ENCODE measurements around the gene FLT4.
A peak's percentile ranks its signal among the peaks of the same experiment; 100 is the strongest.

The FLT4 gene

GRCh38 chr5:180608572-180609310 lies 40.7 kb downstream of the FLT4 start:
- TF ChIP-seq CREB1 (IDR thresholded peaks at IDR 0.05; ENCODE audit: low read depth): no peak
- TF ChIP-seq CEBPB (IDR thresholded peaks at IDR 0.05): no peak
- TF ChIP-seq EGR1 (IDR thresholded peaks at IDR 0.05): no peak
- TF ChIP-seq MAX (IDR thresholded peaks at IDR 0.05): no peak
- TF ChIP-seq YY1 (IDR thresholded peaks at IDR 0.05; ENCODE audit: low read depth): no peak
- no peak for TF ChIP-seq TCF12 (IDR thresholded peaks at IDR 0.05; ENCODE audit: low read depth)
- no peak for TF ChIP-seq ZBTB7A (IDR thresholded peaks at IDR 0.05; ENCODE audit: low read depth)
- TF ChIP-seq, protein P1, sequence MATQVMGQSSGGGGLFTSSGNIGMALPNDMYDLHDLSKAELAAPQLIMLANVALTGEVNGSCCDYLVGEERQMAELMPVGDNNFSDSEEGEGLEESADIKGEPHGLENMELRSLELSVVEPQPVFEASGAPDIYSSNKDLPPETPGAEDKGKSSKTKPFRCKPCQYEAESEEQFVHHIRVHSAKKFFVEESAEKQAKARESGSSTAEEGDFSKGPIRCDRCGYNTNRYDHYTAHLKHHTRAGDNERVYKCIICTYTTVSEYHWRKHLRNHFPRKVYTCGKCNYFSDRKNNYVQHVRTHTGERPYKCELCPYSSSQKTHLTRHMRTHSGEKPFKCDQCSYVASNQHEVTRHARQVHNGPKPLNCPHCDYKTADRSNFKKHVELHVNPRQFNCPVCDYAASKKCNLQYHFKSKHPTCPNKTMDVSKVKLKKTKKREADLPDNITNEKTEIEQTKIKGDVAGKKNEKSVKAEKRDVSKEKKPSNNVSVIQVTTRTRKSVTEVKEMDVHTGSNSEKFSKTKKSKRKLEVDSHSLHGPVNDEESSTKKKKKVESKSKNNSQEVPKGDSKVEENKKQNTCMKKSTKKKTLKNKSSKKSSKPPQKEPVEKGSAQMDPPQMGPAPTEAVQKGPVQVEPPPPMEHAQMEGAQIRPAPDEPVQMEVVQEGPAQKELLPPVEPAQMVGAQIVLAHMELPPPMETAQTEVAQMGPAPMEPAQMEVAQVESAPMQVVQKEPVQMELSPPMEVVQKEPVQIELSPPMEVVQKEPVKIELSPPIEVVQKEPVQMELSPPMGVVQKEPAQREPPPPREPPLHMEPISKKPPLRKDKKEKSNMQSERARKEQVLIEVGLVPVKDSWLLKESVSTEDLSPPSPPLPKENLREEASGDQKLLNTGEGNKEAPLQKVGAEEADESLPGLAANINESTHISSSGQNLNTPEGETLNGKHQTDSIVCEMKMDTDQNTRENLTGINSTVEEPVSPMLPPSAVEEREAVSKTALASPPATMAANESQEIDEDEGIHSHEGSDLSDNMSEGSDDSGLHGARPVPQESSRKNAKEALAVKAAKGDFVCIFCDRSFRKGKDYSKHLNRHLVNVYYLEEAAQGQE (IDR thresholded peaks at IDR 0.05; ENCODE audit: low read depth): no peak
- TF ChIP-seq TEAD4 (IDR thresholded peaks at IDR 0.05): no peak
- no peak for TF ChIP-seq EP300 (IDR thresholded peaks at IDR 0.05; ENCODE audit: borderline replicate concordance)
- no peak for TF ChIP-seq FOXM1 (IDR thresholded peaks at IDR 0.05; ENCODE audit: borderline replicate concordance, low read depth)

- TF ChIP-seq USF1 (IDR thresholded peaks at IDR 0.05) (0 out of 2 replicates have a peak, but pooled peaks have one; percentile 35), MAX (IDR thresholded peaks at IDR 0.05) (no peak)
These were observed 41.4 kb downstream of the FLT4 start for GRCh38 chr5:180607861-180608571.

GRCh38 chr5:180606215-180606785 lies 43.1 kb downstream of the FLT4 start:
- TF ChIP-seq MAX (IDR thresholded peaks at IDR 0.05) (no peak), TEAD4 (IDR thresholded peaks at IDR 0.05) (no peak), USF1 (IDR thresholded peaks at IDR 0.05) (no peak), EGR1 (IDR thresholded peaks at IDR 0.05) (no peak), NFIC (IDR thresholded peaks at IDR 0.05) (no peak), TAF1 (IDR thresholded peaks at IDR 0.05; ENCODE audit: low read depth) (no peak), RAD21 (IDR thresholded peaks at IDR 0.05; ENCODE audit: low read depth) (no peak), YY1 (IDR thresholded peaks at IDR 0.05; ENCODE audit: low read depth) (no peak), TCF12 (IDR thresholded peaks at IDR 0.05; ENCODE audit: low read depth) (no peak), ZBTB7A (IDR thresholded peaks at IDR 0.05; ENCODE audit: low read depth) (no peak), CREB1 (IDR thresholded peaks at IDR 0.05; ENCODE audit: low read depth) (no peak), FOXM1 (IDR thresholded peaks at IDR 0.05; ENCODE audit: borderline replicate concordance, low read depth) (no peak), EP300 (IDR thresholded peaks at IDR 0.05; ENCODE audit: borderline replicate concordance) (no peak), CEBPB (IDR thresholded peaks at IDR 0.05) (no peak)
- TF ChIP-seq, protein P1 (IDR thresholded peaks at IDR 0.05; ENCODE audit: low read depth): no peak

DNA sequence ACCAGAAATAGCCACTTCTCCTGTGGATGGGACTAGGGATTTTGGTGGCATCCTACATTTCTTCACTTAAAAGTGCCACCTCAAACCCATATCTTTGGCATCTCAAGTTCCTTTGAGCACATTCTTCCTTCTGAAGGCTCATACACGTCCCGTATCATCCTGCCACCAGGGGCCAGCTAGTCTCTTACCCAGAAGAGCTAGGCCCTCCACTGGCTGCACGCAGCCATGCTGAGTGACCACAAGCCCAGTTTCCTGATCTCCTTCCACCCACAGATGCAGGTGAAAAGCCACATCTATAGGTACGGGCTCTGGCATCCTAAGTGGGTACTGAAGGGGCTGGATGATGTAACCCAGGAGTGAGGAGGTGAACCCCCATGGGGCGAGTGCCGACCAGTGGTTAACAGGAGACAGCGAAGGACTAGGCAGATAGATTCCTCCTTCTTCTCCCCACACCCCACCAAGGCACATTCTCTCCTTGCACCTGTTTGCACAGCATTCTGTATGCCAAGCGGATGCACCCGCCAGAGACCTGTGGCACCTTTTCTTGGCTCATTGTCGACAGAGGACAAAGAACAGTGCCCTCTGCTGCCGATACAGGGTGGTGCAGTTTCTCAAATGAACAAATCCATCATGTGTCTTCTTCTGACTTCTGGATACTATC lies 43.7 kb downstream of the FLT4 start:
- TF ChIP-seq TCF12 (IDR thresholded peaks at IDR 0.05; ENCODE audit: low read depth) (no peak), EP300 (IDR thresholded peaks at IDR 0.05; ENCODE audit: borderline replicate concordance) (no peak), CEBPB (IDR thresholded peaks at IDR 0.05) (no peak), NFIC (IDR thresholded peaks at IDR 0.05) (no peak), RAD21 (IDR thresholded peaks at IDR 0.05; ENCODE audit: low read depth) (peak; percentile 62)

GRCh38 chr5:180604271-180604670 lies 45.1 kb downstream of the FLT4 start:
- TF ChIP-seq USF1 (IDR thresholded peaks at IDR 0.05) (no peak), TCF12 (IDR thresholded peaks at IDR 0.05; ENCODE audit: low read depth) (no peak), TEAD4 (IDR thresholded peaks at IDR 0.05) (no peak), NFIC (IDR thresholded peaks at IDR 0.05) (no peak), ZBTB7A (IDR thresholded peaks at IDR 0.05; ENCODE audit: low read depth) (no peak), MAX (IDR thresholded peaks at IDR 0.05) (no peak), EP300 (IDR thresholded peaks at IDR 0.05; ENCODE audit: borderline replicate concordance) (no peak), FOXM1 (IDR thresholded peaks at IDR 0.05; ENCODE audit: borderline replicate concordance, low read depth) (no peak), TAF1 (IDR thresholded peaks at IDR 0.05; ENCODE audit: low read depth) (no peak), CEBPB (IDR thresholded peaks at IDR 0.05) (no peak), EGR1 (IDR thresholded peaks at IDR 0.05) (no peak), CREB1 (IDR thresholded peaks at IDR 0.05; ENCODE audit: low read depth) (no peak)

All from Ishikawa (cell line).